Measurements from ENCODE around the gene NAP1L4. TPM values are rescaled to one million over a fixed set of nuclear protein-coding genes. Genes with fewer than 3 reads are reported as not detected.

Gene NAP1L4
- total and polyA plus RNA-seq, 4 donors = 56.3 to 191 (median 77.3) TPM

GRCh38 chr11:2904153-2905052, 87.7 kb downstream of the NAP1L4 start:
- no peak for TF ChIP-seq CTCF (IDR thresholded peaks at IDR 0.05; ENCODE audit: control extremely low read depth, extremely low read depth)
- H3K27me3 ChIP-seq (ENCODE audit: control insufficient read depth in 3 of 3, insufficient read depth in 3 of 3, low read length in 2 of 3) = peaks cover 2 to 5% (median 5%) of the 10 kb centered on the region in 3 donors
- no peaks in the 10 kb centered on the region for H3K9me3 ChIP-seq (ENCODE audit: control insufficient read depth in 4 of 4, insufficient read depth in 3 of 4, low read length in 3 of 4)
- ATAC-seq (ENCODE audit: insufficient read depth, low FRiP score) = no peak
- no peak overlapping the region for H3K27ac ChIP-seq (ENCODE audit: low read depth in 1 of 2, low read length in 1 of 2)
- H3K36me3 ChIP-seq (ENCODE audit: control insufficient read depth in 4 of 4, insufficient read depth in 4 of 4, low read length in 4 of 4) = no peaks in the 10 kb centered on the region
- DNase-seq = no peak
- H3K4me1 ChIP-seq (ENCODE audit: control insufficient read depth in 5 of 5, insufficient read depth in 5 of 5, low read length in 5 of 5) = peaks cover 0 to 12% (median 8%) of the 10 kb centered on the region in 5 donors
- WGBS, 2 donors = 74 to 83% methylated on average over 17 to 21 of the region's 21 CpGs
- H3K4me3 ChIP-seq = no peak overlapping the region
- no peak overlapping the region for H3K9ac ChIP-seq (ENCODE audit: insufficient read depth in 1 of 2, low read length in 2 of 2)

DNA sequence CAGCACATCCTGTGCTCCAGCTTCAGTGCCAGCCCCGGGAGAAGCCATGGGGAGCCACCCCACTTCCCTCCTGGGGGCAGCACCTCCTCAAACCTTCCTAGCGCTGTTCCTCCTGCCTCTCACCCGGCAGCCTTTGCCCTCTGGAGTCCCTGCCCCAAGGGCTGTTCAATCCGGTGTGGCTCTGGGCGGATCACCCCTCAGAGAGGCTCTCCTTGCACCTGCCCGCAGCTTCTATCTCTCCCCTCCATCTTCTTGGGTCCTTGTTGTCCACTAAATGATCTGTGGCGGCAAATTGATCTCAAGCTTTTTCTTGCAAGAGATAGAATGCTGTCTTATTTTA, 88.5 kb downstream of the NAP1L4 start:
- no peak overlapping the region for H3K27ac ChIP-seq (ENCODE audit: low read depth in 1 of 2, low read length in 1 of 2)
- no peak overlapping the region for H3K9ac ChIP-seq (ENCODE audit: insufficient read depth in 1 of 2, low read length in 2 of 2)
- DNase-seq = no peak
- no peaks in the 10 kb centered on the region for H3K9me3 ChIP-seq (ENCODE audit: control insufficient read depth in 4 of 4, insufficient read depth in 3 of 4, low read length in 3 of 4)
- ATAC-seq (ENCODE audit: insufficient read depth, low FRiP score) = no peak
- WGBS, 2 donors = 85 to 87% methylated on average over 7 of the region's 7 CpGs
- no peak overlapping the region for H3K4me3 ChIP-seq
- no peak for TF ChIP-seq CTCF (IDR thresholded peaks at IDR 0.05; ENCODE audit: control extremely low read depth, extremely low read depth)
- H3K36me3 ChIP-seq (ENCODE audit: control insufficient read depth in 4 of 4, insufficient read depth in 4 of 4, low read length in 4 of 4) = no peaks in the 10 kb centered on the region
- peaks cover 0 to 17% (median 8%) of the 10 kb centered on the region in 5 donors for H3K4me1 ChIP-seq (ENCODE audit: control insufficient read depth in 5 of 5, insufficient read depth in 5 of 5, low read length in 5 of 5)
- peaks cover 2 to 5% (median 4%) of the 10 kb centered on the region in 3 donors for H3K27me3 ChIP-seq (ENCODE audit: control insufficient read depth in 3 of 3, insufficient read depth in 3 of 3, low read length in 2 of 3)

- Histone ChIP-seq H3K9me3 (ENCODE audit: control insufficient read depth in 4 of 4, insufficient read depth in 3 of 4, low read length in 3 of 4) (no peaks in the 10 kb centered on the region), H3K27ac (ENCODE audit: low read depth in 1 of 2, low read length in 1 of 2) (no peak overlapping the region), H3K4me3 (no peak overlapping the region), H3K36me3 (ENCODE audit: control insufficient read depth in 4 of 4, insufficient read depth in 4 of 4, low read length in 4 of 4) (no peaks in the 10 kb centered on the region), H3K9ac (ENCODE audit: insufficient read depth in 1 of 2, low read length in 2 of 2) (no peak overlapping the region), H3K4me1 (ENCODE audit: control insufficient read depth in 5 of 5, insufficient read depth in 5 of 5, low read length in 5 of 5) (peaks cover 0 to 22% (median 8%) of the 10 kb centered on the region in 5 donors), H3K27me3 (ENCODE audit: control insufficient read depth in 3 of 3, insufficient read depth in 3 of 3, low read length in 2 of 3) (peaks cover 0 to 3% (median 2%) of the 10 kb centered on the region in 3 donors)
- WGBS, 2 donors = 85% methylated on average over 22 to 23 of the region's 23 CpGs
- TF ChIP-seq CTCF (IDR thresholded peaks at IDR 0.05; ENCODE audit: control extremely low read depth, extremely low read depth) = no peak
- DNase-seq (no peak), ATAC-seq (ENCODE audit: insufficient read depth, low FRiP score) (no peak)
Observed at GRCh38 chr11:2902784-2903671, 89.1 kb downstream of the NAP1L4 start.
